Bronchial epithelial cell (primary cell): ENCODE data around the gene CAPN3. TPM values are rescaled to one million over a fixed set of nuclear protein-coding genes. Genes with fewer than 3 reads are reported as not detected.

Experiments used
- DNase-seq: peaks from one replicate; pipeline ENCODE4 v3.0.0-alpha.2; 2010; ENCODE audit warnings: low read depth
- FAIRE-seq: peaks from 2 replicates; lab custom pipeline; 2011; peaks lifted over from hg19 to GRCh38; lab: Jason Lieb, UNC
- H3K27me3 ChIP-seq: 2 replicates; pipeline ENCODE4 v1.5.1; 2011; ENCODE audit warnings: low read length; ENCODE audit not compliant: control insufficient read depth, insufficient read depth
- H3K36me3 ChIP-seq: 2 replicates; pipeline ENCODE4 v1.5.1; 2011; ENCODE audit warnings: low read length; ENCODE audit not compliant: control insufficient read depth, insufficient read depth
- H3K4me3 ChIP-seq: 2 replicates; pipeline ENCODE4 v1.5.1; 2011; ENCODE audit warnings: mild to moderate bottlenecking, low read depth, low read length, control low read depth
- CTCF ChIP-seq: IDR thresholded peaks from 2 replicates; pipeline ENCODE4 v1.5.1; 2011; ENCODE audit warnings: mild to moderate bottlenecking, moderate library complexity, low read length, control low read depth, inconsistent platforms; ENCODE audit not compliant: insufficient read depth, severe bottlenecking
- total RNA-seq: library from RNA; depleted of rRNA; stranded (reverse); fragments of >200 nt; gene quantifications from 2 replicates; pipeline ENCODE4 v1.2.1, GENCODE V29; 2014

Gene CAPN3
- total RNA-seq, 1 donor from 2014 or later = 2.1 TPM

GRCh38 chr15:42365921-42366550 is 6.7 kb downstream of the CAPN3 start:
- FAIRE-seq = no peak
- H3K4me3 ChIP-seq = no peak overlapping the region
- H3K27me3 ChIP-seq = no peaks in the 10 kb centered on the region
- no peak for DNase-seq
- no peak for TF ChIP-seq CTCF
- no peaks in the 10 kb centered on the region for H3K36me3 ChIP-seq

GRCh38 chr15:42367041-42367440 is 7.7 kb downstream of the CAPN3 start:
- H3K36me3 ChIP-seq = no peaks in the 10 kb centered on the region
- DNase-seq (no peak), FAIRE-seq (no peak)
- H3K27me3 ChIP-seq = no peaks in the 10 kb centered on the region
- TF ChIP-seq CTCF = no peak
- H3K4me3 ChIP-seq = no peak overlapping the region

GRCh38 chr15:42368096-42368495 is 8.8 kb downstream of the CAPN3 start:
- H3K36me3 ChIP-seq = no peaks in the 10 kb centered on the region
- no peak for TF ChIP-seq CTCF
- no peak for FAIRE-seq
- no peak overlapping the region for H3K4me3 ChIP-seq
- no peak for DNase-seq
- H3K27me3 ChIP-seq = no peaks in the 10 kb centered on the region

GRCh38 chr15:42371096-42371495 is 11.8 kb downstream of the CAPN3 start:
- Histone ChIP-seq H3K36me3 (no peaks in the 10 kb centered on the region), H3K27me3 (no peaks in the 10 kb centered on the region), H3K4me3 (no peak overlapping the region)
- DNase-seq (no peak), FAIRE-seq (no peak)
- TF ChIP-seq CTCF = no peak

- no peak overlapping the region for H3K4me3 ChIP-seq
- TF ChIP-seq CTCF = no peak
- H3K36me3 ChIP-seq = no peaks in the 10 kb centered on the region
- no peaks in the 10 kb centered on the region for H3K27me3 ChIP-seq
- DNase-seq = no peak
- FAIRE-seq = no peak
Observed at GRCh38 chr15:42373274-42373673, 14.0 kb downstream of the CAPN3 start.

- Histone ChIP-seq H3K27me3 (no peaks in the 10 kb centered on the region), H3K4me3 (no peak overlapping the region), H3K36me3 (no peaks in the 10 kb centered on the region)
- FAIRE-seq (no peak), DNase-seq (no peak)
- no peak for TF ChIP-seq CTCF
Observed at GRCh38 chr15:42373936-42374335, 14.6 kb downstream of the CAPN3 start.
